ENCODE measurements around the gene CNTN5.

The CNTN5 gene

DNA sequence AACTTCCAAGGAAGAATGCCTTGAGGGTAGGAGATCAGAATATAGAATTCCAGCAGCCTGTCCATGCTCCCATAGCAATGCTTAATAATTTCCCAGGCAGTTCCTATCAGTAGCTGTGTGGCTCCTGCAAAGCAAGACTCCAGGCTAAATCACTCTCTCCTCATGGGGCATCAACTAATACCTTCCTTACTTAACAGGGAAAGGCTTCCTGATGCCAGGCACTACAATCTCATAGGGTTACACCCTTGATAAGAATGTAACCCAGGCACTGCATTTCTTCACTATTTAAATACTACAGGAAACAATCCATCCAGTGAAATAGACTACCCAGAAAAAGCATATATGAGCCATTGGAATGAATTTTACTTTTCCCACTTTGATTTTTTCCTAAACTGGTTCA lies 1051.4 kb downstream of the CNTN5 start:
- Histone ChIP-seq H3K9me3 (replicated peaks in 1 of 11) (no peaks in the 10 kb centered on the region), H3K4me3 (no peak overlapping the region), H3K36me3 (no peaks in the 10 kb centered on the region), H3K4me2 (no peak overlapping the region), H3K4me1 (no peaks in the 10 kb centered on the region), H3K9ac (no peak overlapping the region), H4K20me1 (no peaks in the 10 kb centered on the region), H3K27ac (no peak overlapping the region), H3K27me3 (no peaks in the 10 kb centered on the region)
- TF ChIP-seq Cebpa-rat (IDR thresholded peaks at IDR 0.05) = no peak

DNA sequence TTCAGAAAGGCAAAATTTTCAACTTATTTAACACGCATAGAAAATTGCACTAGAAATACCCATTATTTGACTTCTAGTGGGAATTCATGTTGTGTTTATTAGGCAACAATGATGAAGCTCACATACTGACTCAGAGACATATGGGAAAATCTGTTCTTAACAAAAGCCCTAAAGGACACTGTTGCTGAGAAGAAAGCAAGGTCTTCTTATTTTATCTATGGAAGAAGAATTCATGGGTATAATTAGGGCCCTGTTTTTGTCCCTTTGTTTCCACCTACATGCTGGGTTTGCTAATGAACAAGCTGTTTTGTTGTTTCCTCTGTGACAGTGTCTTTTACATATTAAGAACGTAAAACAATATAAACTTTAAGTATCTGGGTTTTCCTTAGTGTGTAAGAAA lies 1059.6 kb downstream of the CNTN5 start:
- no peak for TF ChIP-seq Cebpa-rat (IDR thresholded peaks at IDR 0.05)
- H3K9ac ChIP-seq = no peak overlapping the region
- H3K27ac ChIP-seq = no peak overlapping the region
- H3K4me1 ChIP-seq = no peaks in the 10 kb centered on the region
- H4K20me1 ChIP-seq = no peaks in the 10 kb centered on the region
- H3K4me2 ChIP-seq = no peak overlapping the region
- no peaks in the 10 kb centered on the region for H3K27me3 ChIP-seq
- no peaks in the 10 kb centered on the region for H3K36me3 ChIP-seq
- no peak overlapping the region for H3K4me3 ChIP-seq
- H3K9me3 ChIP-seq (replicated peaks in 1 of 11) = no peaks in the 10 kb centered on the region

DNA sequence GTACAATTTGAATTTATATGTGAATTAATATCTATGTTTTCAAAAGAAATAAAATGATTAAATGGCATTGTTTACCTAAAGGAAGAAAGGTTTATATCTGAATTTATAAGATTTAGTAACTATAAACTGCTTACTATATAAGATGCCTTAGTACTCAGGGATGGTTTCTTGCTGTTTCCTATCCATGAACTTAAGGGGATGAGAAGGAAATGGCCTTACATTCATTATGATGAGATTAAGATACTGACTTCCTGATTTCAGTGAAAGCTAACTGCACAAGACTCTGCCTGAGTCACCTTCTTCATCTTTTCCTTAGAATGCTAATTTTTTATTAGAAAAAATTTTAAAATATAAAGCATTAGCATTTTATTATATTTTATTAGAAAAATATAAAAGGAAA lies 1060.1 kb downstream of the CNTN5 start:
- no peak overlapping the region for H3K4me2 ChIP-seq
- no peak for TF ChIP-seq Cebpa-rat (IDR thresholded peaks at IDR 0.05)
- no peaks in the 10 kb centered on the region for H3K27me3 ChIP-seq
- H3K4me3 ChIP-seq = no peak overlapping the region
- H3K36me3 ChIP-seq = no peaks in the 10 kb centered on the region
- H3K9ac ChIP-seq = no peak overlapping the region
- no peaks in the 10 kb centered on the region for H4K20me1 ChIP-seq
- H3K9me3 ChIP-seq (replicated peaks in 1 of 11) = no peaks in the 10 kb centered on the region
- H3K27ac ChIP-seq = no peak overlapping the region
- no peaks in the 10 kb centered on the region for H3K4me1 ChIP-seq

DNA sequence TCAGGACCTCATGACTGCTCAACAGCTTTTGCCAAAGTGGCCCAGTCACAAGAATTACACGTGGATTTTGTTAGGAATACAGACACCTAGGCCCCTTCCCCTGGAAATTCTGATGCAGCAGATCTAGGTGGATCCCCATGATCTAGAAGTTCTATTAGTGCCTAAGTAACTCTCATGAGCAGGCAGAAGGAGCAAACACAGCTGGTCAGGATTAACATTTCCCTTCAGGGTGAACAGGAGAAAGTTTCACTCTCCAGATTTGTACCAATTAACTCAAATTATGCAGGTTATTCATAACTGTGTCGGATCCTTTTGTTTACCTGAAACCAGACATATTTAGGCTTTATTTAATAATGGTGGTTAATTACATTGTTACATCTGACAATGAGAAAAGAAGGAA lies 1072.9 kb downstream of the CNTN5 start:
- Histone ChIP-seq H3K4me3 (no peak overlapping the region), H3K27me3 (no peaks in the 10 kb centered on the region), H3K9me3 (replicated peaks in 1 of 11) (no peaks in the 10 kb centered on the region), H3K4me1 (no peaks in the 10 kb centered on the region), H3K4me2 (no peak overlapping the region), H4K20me1 (no peaks in the 10 kb centered on the region), H3K9ac (no peak overlapping the region), H3K36me3 (no peaks in the 10 kb centered on the region), H3K27ac (no peak overlapping the region)
- TF ChIP-seq Cebpa-rat (IDR thresholded peaks at IDR 0.05) = no peak

DNA sequence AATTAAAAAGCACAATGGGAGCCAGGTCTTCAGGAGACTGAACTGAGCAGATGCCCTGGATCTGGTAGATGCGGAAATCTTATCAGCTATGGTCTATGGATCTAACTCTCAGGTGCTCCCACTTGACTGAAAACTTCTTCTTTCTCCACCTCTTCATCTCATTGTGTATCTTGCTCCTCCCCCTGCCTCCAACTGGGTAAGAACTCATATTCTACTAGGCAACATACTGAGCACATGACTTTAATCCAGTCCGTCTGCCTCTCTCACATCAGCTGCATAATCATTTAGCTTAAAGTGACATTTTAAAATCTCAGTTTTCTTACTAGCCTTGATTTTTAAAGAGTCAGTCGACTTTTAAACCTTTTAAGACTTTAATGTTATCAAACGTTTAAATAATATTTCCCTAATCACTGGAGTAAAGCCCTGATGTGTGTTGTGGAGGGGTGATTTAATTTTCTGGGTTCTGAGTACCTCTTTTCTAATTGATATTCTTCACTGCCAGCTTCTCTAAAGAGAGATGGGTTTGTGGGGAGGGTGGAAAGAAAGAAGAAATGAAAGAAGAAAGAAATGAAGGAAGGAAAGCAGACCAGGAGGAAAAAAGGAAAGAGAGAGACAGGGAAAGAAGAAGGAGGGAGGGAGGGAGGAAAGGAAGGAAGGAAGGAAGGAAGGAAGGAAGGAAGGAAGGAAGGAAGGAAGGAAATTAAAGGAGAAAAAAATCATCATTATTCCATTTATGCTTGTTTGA lies 1073.5 kb downstream of the CNTN5 start:
- Histone ChIP-seq H4K20me1 (no peaks in the 10 kb centered on the region), H3K9me3 (replicated peaks in 1 of 11) (no peaks in the 10 kb centered on the region), H3K9ac (no peak overlapping the region), H3K36me3 (no peaks in the 10 kb centered on the region), H3K4me3 (no peak overlapping the region), H3K4me1 (no peaks in the 10 kb centered on the region), H3K4me2 (no peak overlapping the region), H3K27ac (no peak overlapping the region), H3K27me3 (no peaks in the 10 kb centered on the region)
- TF ChIP-seq Cebpa-rat (IDR thresholded peaks at IDR 0.05) = no peak

DNA sequence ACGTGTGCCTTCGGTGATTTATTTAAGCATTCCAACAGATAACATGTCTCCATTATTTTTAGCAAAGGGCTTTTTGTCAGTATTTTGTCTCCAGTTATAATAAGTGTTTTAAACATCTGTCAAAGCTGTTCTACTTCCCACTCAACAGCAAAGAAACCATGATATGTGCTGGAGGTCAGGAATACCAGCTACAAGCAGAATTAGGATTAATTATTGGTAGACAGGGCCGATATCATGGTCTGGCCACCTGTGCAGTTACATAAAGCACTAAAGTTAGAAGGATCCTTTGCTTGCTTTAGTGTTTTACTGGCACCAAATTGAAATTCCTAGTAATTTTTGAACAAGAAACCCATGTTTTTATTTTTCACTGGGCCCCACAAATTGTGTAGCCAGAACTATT lies 1075.1 kb downstream of the CNTN5 start:
- Histone ChIP-seq H3K27ac (no peak overlapping the region), H3K27me3 (no peaks in the 10 kb centered on the region)
- no peak for TF ChIP-seq Cebpa-rat (IDR thresholded peaks at IDR 0.05)

DNA sequence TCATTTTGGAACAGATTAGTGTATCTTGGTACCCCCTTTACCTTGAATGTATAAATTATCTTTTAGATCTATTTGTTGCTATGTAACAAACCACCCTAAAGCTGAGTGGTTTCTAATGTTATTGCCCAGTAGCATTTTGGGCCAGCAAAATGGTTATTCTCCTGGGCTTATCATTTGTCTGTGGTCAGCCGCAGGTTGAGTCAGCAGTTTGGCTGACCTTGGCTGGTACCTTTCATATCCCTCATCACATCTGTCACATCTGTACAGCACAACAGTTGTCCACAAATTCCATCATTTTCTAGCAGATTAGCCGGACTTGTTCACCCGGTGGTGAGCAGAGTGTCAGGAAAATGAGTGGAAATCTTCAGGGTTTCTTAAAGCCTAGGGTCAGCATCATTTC lies 1077.8 kb downstream of the CNTN5 start:
- no peaks in the 10 kb centered on the region for H3K4me1 ChIP-seq
- no peak overlapping the region for H3K27ac ChIP-seq
- H4K20me1 ChIP-seq = no peaks in the 10 kb centered on the region
- no peak for TF ChIP-seq Cebpa-rat (IDR thresholded peaks at IDR 0.05)
- H3K4me3 ChIP-seq = no peak overlapping the region
- H3K36me3 ChIP-seq = no peaks in the 10 kb centered on the region
- no peaks in the 10 kb centered on the region for H3K27me3 ChIP-seq
- no peak overlapping the region for H3K4me2 ChIP-seq
- no peak overlapping the region for H3K9ac ChIP-seq
- no peaks in the 10 kb centered on the region for H3K9me3 ChIP-seq (replicated peaks in 1 of 11)

More for the DNA sequence above, 1075.1 kb downstream of the CNTN5 start:
- no peaks in the 10 kb centered on the region for H4K20me1 ChIP-seq
- H3K36me3 ChIP-seq = no peaks in the 10 kb centered on the region
- H3K9me3 ChIP-seq (replicated peaks in 1 of 11) = no peaks in the 10 kb centered on the region
- no peak overlapping the region for H3K9ac ChIP-seq
- H3K4me3 ChIP-seq = no peak overlapping the region
- H3K4me1 ChIP-seq = no peaks in the 10 kb centered on the region
- no peak overlapping the region for H3K4me2 ChIP-seq

DNA sequence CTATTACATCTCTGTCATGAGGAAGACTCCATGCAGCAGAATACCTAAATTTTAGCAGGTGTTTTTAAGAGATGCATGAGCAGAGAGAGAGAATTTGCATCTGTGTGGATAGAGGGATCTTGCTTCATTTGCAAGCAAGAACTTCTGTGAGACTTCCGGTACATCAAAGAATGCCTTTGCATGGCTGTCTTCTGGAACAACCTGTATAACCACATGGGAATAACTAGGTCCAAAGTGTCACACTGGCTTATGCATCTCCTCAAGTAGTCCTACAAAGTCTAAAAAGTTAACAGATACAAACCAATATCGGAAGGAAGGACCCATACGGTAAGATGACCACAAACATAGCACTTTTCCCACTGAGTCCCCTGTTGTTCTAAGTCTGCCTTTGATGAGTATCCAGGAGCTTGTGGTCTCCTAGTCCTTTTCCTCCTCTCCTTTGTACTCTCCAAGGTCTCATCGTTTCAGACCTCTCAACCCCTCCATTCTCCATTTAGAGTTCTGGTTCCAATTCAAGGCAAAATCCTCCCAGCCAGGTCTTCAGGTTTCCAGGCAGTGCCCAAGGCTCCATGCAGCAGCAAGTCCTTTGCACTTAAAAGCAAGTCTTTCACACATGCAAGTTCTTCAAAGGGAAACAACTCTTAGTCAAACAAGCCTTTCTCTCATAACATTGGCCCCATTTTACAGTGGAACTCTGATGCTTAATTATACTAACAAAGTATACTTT lies 1084.7 kb downstream of the CNTN5 start:
- Histone ChIP-seq H3K4me2 (no peak overlapping the region), H3K36me3 (no peaks in the 10 kb centered on the region), H4K20me1 (no peaks in the 10 kb centered on the region), H3K27ac (no peak overlapping the region), H3K4me1 (peaks cover 0 to 7% (median 0%) of the 10 kb centered on the region in 10 experiments; a peak in 1 of 20 replicates), H3K27me3 (no peaks in the 10 kb centered on the region), H3K4me3 (no peak overlapping the region), H3K9ac (no peak overlapping the region), H3K9me3 (replicated peaks in 1 of 11) (no peaks in the 10 kb centered on the region)
- TF ChIP-seq Cebpa-rat (IDR thresholded peaks at IDR 0.05) = no peak

DNA sequence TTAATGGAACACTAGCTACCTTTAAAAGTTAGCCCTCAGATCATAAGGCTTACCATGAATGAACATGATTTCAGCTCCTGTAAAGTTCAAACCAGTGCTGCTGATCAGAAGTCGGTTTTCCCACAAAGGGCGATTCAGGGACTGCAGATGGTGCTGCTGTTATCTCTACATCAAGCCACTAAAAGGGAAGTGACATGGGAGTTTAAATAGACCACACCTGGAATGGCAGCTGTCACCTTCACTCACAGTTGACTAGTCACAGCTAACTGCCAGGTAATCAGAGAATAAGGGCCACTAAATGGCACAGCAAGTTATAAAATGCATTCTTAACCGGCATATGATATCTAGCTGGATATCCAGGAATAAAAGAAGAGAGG lies 1085.2 kb downstream of the CNTN5 start:
- no peaks in the 10 kb centered on the region for H3K36me3 ChIP-seq
- H3K4me2 ChIP-seq = no peak overlapping the region
- H3K27ac ChIP-seq = no peak overlapping the region
- no peaks in the 10 kb centered on the region for H4K20me1 ChIP-seq
- H3K4me3 ChIP-seq = no peak overlapping the region
- peaks cover 0 to 7% (median 0%) of the 10 kb centered on the region in 10 experiments; a peak in 1 of 20 replicates for H3K4me1 ChIP-seq
- H3K9me3 ChIP-seq (replicated peaks in 1 of 11) = no peaks in the 10 kb centered on the region
- no peaks in the 10 kb centered on the region for H3K27me3 ChIP-seq
- no peak for TF ChIP-seq Cebpa-rat (IDR thresholded peaks at IDR 0.05)
- H3K9ac ChIP-seq = no peak overlapping the region

DNA sequence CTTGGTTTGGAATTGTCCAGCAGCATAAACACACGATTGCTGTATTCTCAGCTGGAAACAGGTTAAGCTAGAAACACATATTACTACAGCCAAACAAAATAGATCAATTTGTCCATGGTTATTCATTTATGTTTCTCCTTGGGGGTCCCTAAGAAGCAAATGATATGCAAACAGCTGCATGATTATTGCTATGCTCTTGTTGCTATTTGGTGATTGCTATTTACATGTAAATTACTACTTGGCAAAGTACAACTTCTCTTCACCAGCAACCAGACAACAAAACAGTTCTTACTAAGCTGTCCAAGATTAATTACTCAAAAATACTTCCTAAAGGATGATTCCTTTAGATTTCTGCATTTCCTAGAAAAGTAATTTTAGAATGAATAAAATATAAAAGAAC lies 1098.4 kb downstream of the CNTN5 start:
- H4K20me1 ChIP-seq = no peaks in the 10 kb centered on the region
- no peak overlapping the region for H3K4me2 ChIP-seq
- TF ChIP-seq Cebpa-rat (IDR thresholded peaks at IDR 0.05) = no peak
- H3K9ac ChIP-seq = no peak overlapping the region
- no peaks in the 10 kb centered on the region for H3K27me3 ChIP-seq
- no peaks in the 10 kb centered on the region for H3K4me1 ChIP-seq
- H3K9me3 ChIP-seq (replicated peaks in 1 of 11) = no peaks in the 10 kb centered on the region
- H3K27ac ChIP-seq = no peak overlapping the region
- no peak overlapping the region for H3K4me3 ChIP-seq
- H3K36me3 ChIP-seq = no peaks in the 10 kb centered on the region
